GM18858 (cell line): Measurements from ENCODE around the gene HOXB4.

ENCODE experiments used
- ATAC-seq: cut with Tn5 transposase; IDR thresholded peaks from one replicate; pipeline ENCODE4 v1.9.1; 2021; ENCODE audit not compliant: unreplicated experiment

Gene HOXB4

DNA sequence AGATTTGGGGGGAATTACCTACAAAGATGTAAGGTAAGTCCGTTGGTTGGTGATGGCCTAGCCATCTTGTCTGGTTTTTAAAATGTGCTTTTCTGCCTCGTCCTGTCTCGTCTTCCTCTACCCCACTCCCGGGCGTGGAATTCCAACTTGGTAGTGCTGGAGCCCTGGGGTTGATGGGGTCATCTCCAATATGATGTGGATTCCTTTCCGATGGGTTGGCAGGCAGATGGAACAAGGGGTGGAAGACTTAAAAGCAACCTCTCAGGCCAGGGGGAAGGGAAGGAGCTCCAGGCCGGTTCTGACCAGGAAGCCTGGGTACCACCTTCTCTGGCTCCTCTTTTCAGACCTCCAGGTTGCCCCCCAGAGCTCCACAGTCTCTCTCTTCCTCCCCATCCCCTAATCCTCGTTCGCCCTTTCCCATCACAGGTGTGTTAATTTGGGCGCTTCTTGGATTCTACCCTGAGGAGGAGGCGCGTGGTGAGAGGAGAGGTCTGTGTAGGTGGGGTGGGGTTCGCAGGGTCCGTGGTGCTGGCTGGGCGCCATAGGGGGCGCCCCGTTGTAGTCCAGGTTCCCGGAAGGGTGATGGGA is 28.1 kb downstream of the HOXB4 start:
- no peak for ATAC-seq

DNA sequence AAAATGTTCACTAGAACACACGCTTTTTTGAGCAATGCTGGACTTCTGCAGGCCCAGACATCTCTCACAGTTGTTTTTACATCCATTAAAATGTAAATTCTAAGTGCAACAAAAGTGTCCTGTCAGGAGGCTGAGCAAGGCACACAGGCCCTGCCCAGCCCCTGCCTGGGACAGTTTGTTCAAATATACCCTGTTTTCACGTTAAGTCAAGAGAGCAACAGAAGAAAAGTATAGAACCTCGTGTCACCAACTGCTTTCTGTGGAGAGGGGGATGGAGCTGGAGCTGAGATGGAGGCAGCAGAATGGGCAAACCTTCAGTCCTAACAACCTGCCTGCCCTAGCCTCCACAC is 28.9 kb downstream of the HOXB4 start:
- ATAC-seq, result no peak

DNA sequence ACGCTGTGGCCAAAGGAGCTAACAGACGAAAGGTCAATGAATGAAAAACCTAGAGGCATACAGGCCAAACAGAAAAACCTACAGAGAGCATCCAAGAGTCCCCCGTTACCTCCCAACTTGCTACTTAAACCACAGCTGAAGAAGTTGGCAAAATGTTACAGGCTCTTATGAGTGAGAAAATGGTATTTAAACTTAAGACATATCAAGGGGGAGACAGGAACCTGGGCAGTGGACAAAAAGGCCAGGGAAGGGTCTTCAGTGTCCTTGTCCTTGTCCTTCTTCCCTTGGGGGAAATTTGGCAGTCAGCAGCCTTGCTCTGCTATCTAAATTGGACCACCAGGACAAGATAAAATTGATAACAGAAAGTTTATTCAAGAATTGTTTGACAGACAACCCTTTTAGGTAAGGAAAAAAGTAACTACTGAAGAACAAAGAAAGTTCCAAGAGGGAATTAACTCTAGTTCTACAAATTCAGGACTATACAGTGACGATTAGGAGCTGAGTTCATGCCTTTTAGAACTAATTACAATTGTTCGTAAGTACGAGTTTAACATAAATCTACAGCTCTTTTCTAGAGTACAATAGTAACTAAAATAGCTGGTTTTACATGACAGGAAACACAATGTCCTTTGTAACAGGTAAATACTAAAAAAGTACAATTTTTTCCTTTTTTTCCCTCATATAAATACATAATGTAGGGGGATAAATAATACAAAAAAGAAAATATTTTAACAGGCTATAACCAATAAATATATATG is 29.4 kb downstream of the HOXB4 start:
- no peak for ATAC-seq

DNA sequence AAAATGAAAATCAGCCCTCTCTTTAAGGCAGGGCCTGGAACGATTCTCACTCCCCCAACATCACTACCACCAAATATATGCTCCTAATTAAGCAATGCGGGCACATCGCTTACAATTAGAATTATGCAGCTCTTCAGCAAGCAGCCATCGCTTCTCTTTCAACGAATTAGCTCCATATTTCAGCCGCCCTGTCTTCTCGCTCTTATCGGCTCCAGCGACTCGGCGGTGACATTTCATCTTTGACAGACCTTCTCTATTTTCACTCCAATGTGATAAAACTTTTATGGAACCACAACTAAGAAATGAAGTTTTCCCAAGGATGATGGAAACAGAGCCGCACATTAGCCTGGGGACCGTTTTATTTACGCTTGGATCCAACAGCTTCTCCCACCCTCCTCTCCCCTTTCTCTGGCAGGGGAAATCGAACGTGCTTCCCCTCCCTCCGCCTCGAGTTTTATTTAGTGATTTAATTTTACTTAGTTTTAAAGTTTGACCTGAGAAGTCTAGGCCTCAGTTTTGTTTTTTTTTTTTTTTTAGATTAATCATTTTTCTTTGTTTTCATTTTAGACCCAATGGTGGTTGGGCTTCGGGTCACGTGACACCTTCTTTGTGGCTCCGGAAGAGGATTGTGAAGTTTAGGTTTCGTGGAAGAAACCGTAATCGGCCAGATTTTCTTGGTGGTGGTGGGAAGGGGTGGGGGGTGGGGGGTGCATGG is 30.2 kb downstream of the HOXB4 start:
- ATAC-seq, result no peak

DNA sequence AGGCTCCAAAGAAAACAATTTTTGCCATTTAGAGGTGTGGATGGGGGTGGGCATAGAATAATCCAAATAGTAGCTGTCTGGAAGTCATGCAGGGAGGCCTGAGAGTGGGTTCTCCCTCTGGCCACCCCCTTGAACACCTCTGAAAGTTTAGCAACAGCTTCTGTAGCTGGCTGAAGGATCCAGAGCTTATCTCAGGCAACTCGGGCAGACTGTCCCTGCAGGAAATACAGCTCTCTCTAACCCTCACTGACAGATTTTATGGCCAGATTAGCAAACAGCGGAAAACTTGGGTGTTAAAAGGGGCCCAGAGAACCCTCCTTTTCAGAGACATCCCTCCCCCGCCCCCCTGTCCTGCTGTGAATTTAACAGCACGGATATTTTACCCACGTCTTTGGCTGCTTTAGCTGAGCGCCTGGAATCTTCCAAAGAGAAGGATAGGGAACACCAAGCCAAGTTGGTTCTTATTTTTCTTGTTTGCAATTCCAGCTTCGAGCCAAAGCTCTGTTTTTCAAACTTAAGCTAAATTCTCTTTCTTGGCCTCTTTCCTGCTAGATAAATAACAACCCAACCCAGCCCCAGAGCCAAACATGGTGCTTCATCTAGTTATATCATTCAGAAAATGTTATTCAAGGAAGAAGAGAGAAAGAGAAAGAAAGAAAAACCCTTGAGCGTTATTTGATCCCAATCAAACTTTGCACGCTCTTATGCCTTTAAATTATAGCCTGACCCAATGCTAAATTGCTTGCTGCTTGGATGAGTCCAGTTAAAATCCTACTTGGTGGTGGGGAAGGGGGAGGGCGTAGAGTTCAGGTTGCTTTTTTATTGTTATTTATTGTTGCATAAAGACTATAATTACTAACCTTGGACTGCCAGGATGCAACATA is 31.0 kb downstream of the HOXB4 start:
- ATAC-seq, result no peak

DNA sequence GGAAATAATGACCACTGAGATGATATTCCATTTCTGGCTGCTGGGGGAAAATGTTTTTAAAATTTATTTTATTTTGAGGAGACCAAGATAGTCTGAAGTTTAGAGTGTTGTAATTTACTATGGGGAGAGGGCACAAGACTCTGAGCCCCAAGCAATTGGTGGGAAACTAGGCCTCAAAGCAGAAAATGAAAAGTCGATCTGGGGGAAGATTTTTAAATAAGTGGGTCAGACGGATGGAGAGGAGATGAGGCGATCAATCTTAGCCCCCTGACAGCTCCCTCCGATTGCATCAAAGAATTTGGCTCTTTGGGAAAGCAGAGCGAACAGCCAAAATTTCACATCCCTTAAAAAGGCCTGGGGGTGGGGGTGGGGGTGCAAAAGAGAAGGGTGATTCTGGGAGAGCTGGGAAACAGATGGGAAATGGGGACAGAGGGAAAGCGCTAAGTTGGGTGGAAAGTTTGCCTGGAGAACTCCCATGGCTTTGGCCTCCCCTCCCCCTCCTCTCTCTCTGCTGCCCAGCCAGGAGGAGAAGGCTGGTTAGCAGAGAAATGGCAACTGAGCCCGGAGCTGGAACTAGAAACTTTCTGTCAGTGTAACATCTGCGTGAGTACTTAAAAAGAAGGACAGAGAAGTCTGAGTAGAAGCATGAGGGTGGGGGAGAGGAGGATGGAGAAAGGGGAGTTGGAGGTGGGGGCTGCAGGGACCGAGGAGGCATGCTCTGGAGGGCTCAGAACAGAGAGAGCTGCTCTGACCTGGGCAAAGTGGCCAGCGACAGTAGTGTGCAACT is 31.8 kb downstream of the HOXB4 start:
- no peak for ATAC-seq

DNA sequence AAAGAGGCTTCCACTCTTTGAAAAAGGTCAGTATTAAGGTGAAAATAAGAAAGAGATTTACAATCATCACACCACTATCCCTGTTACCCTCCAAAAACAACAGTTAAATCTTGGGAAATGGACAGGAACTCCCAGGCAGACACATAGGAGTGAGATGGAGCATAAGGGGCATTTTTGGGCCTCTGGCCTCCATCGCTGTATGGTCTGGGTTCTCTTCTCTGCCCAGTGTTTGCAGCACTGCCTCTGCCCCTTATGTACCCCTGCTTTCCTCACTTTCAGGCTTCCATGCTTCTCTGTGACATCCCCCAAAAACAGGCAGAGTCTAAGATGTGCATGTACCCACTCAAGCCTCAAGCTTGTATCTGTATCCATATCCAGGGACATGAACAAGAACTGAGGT is 32.6 kb downstream of the HOXB4 start:
- ATAC-seq, result no peak

DNA sequence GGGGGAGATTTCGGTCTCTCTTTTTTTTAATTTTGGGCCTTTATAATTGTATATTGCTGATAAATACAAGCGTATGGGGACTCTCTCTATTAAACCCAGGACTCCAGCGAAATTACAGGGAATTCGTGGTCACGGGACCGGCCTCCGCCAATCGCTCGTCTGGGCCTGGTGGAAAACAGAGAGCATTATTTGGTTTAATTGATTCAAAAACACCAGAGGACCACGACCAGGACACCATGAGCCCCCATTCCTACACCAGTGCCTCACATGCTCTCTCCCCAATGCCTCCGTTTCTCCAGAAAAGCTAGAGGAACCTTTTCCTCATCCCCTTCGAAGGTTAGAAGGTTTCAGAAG is 33.2 kb downstream of the HOXB4 start, which contains the start of gene HOXB2:
TSS of gene HOXB2 (minus strand) at position 88 of the 354 bp plus-strand sequence. CDS start 198 bp downstream, outside the sequence.
- ATAC-seq, result no peak

DNA sequence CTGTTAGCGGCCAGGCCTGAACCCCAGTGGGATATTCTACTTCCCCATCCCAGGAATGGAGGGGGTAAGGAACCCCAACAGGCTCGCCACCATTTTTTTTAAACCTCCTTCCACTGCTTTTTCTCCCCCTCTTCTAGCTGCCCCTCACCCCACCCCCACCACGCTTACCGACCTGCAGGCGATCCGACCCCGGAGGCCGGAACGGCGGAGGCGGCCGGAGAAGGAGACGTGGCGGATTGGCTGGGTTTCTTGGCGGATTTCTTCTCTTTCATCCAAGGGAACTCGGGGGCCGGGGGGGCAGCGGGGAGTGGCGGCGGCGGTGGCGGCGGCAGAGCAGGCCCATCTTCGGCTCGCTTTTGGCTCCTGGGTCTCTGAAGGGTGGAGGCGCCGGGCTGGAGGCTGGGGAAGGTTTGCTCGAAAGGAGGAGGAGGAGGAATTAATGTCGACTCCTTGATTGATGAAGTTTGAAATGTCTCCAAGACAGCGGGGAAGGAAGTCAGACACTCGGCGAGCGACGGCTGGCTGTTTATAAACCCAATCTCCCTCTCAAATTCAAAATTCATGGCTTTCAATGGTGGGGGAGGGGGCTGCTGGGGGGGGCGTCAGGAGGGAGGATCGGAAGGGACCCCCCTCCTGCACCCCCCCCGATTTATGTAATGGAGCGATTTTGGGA is 33.7 kb downstream of the HOXB4 start:
- no peak for ATAC-seq

DNA sequence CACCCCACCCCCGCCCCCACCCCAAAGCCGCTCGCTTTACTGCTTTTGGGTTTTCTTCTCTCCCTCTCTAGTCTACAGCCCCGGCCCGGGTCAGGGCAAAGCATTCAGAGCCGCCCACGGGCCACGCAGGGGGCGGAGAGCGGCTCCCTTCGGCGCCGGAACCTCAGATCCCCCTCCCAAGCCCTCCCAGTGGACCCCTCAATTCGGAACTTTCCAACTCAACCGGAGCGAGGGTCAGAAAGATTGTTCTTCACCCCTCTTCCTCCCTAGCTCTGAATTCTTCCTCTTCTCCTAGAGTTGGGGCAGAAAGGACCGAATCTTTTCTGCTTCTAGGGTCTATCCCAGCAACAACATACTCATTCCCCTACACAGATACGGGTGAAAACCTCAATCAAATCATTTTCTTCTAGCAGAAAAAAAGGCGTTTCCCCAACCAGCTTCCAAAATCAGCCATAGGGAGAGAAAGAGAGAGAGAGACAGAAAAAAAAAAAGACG is 34.2 kb downstream of the HOXB4 start:
- ATAC-seq, result no peak

DNA sequence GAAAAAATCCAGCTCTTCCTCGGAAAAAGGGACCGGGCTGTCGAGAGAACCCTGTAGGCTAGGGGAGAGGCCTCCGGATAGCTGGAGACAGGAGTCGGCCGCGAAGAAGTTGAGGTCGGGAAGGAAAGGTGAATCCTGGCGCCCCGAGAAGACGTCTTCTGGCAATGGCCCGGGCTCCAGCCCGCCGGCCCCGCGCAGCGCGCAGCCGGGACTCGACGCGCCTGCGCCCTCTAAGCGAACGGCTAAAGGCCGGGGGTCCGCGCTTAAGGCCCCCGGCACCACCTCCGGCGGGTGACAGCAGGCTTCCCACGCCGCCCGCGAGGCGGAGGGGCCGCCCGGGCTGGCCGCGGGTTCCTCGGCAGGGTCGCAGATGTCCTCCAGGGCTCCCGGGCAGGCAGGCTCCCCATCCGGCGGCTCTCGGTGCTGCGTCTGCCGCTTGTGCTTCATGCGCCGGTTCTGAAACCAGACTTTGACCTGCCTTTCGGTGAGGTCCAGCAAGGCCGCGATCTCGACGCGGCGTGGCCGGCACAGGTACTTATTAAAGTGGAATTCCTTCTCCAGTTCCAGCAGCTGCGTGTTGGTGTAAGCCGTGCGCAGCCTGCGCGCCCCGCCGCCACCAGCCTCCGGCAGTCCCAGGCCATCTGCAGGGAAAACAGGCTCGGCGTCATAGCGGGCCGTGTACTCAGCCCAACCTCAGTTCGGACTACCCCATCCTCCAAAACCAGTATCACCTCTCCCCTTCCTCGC is 34.9 kb downstream of the HOXB4 start:
- no peak for ATAC-seq

DNA sequence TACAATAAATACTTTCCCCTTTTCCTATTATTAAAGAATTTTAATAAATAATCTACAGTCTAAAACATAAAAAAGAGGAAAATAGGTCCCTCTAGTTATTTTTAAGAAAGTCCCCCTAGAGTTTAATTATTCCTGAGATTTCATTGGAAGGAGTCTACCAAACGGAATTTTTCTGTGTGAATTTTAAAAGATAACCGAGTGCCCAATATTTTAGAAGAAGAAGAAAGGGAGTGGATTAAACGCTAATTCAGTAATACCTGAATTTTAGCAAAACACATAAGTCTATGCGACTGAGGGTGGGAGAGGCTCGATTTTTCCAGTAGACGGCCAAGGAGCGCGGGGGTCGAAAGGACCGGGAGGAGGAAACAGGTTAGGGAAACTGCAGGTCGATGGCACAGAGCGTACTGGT is 35.4 kb downstream of the HOXB4 start:
- no peak for ATAC-seq

DNA sequence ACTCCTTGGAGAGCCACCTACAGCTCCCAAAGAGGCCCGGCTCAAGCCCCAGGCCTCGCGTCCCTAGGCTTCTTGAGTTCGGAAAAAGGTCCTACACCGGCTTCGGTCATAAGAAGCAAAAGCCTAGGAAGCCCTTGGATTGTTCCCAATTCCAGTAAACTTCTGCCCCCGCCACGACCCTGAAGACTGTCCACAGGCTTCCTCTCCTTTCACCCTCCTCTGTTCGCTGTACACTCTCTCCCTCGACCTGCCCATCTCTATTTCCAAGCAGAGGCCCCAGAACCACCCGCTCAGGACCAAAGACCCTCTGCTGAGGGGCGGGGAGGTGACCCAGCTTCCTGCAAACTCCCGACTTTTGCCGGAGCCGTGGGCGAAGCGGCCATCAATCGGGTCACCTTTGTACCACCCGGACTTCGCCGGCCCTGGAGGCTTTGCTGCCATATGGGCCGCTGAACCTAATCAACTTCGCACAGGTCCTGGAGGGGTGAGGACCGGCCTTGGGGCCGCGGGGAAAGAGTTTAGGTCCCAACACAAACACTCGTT is 36.0 kb downstream of the HOXB4 start:
- ATAC-seq, result no peak

DNA sequence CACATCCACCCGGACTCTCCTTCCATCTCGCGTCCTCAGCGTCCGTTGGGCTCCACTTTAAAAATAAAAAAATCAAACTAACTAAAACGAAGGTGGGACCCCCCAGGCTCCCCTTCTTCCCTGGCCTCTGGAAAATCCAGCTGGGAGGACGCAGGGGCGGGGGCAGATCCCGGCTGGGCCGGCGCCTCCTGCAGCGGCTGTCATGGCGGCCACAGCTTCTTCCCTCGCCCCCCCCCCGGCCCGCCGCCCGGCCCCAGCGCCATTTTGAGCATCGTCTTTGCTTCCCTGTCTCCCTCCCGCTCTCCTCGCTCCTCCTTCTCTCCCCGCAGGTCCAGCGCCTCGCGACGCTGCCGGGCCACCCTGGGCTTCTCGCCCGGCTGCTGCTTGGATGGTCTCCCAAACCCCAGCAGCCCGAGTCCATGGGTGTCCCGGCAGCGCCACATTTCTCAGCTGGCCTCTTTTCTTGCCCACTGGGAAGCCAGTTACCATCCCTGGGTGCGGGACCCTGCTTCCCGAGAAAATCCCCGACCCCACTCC is 36.5 kb downstream of the HOXB4 start:
- no peak for ATAC-seq

DNA sequence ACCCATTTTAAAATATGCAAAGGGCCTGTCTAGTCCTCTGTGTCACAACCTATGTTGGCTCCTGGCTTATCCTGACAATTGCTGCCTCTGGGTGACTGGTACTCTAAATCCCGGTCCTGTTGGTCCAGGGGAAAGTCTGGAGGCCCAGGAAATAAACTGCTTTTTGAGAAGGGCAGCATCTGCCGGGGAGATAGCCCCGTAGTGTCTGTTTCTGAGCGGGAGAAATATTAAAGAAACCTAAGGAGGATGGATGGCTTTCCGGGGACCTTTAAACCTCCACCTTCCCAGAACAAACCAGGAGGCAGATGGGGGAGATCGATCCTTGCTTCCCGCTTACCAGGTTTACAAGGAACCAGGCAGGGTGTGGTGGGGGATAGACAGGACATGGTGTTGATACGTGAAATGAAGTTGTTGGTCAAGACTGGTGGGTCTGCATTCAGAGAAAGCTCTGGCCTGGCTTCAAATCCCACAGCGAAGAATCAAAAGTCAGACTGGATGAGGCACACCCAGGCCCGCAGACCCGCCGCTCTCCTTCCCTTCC is 37.0 kb downstream of the HOXB4 start:
- no peak for ATAC-seq

DNA sequence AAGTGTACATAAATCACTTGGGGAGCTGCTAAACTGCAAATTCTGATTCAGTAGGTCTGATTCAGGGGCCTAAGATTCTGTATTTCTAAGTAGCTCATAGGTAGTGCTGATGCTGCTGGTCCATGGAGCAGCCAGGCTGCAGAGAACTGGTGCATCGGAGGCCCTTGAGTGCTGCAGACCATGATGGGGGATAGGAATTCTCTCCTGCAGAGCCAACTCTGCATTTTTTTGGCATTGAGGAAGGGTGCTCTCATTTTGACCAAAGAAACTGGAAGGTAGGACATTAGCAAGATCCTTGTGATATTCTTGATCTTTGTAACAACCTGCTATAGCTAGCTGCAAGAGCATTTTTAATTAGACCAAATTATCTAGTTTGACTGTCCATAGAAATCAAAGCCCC is 37.9 kb downstream of the HOXB4 start:
- ATAC-seq, result no peak

DNA sequence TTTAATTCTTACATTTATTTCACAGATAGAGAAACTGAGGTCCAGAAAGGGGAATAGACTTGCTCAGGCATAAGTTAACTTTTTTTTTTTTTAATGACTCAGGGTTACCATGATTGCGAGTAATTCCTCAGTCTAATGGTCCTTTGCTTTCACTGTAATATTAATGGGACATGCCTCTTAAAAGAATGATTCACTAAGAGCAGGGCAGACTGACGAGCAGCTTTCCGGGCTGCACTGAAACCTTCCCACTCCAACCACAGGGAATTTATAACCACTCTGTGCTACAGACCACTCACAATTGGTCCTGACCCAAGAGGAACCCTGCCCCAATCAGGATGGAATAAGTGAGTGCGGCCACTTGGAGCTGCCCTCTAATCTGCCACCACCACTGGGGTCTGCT is 39.0 kb downstream of the HOXB4 start:
- ATAC-seq, result no peak

DNA sequence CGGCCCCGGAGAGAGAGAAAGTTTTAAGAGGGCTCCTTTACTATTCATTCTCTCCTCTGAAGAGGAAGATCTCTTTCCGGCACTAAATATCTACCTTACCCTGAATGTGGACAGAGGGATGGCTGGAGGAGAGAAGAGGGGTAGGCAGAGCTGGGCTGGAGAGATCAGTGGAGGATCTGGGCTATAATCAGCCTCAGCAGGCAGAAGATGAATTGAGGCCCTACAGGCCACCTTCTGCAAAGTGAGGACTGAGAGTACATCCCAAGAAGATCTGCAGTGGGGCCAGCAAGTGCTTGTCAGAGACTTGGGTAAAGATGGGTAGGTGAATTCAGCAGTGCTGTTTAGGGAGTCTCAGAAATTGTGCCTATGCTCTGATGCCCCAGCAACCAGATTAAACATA is 40.8 kb downstream of the HOXB4 start:
- ATAC-seq, result no peak
